ENCODE data around the gene SSUH2. TPM values are rescaled to one million over a fixed set of nuclear protein-coding genes. Genes with fewer than 3 reads are reported as not detected.
"Not testable (repeated sequence)": the region's sequence is repeated elsewhere in the genome, so short reads cannot be mapped to it uniquely, and the experiment has no call there.

Gene SSUH2
- total RNA-seq, 1 donor from 2014 or later = 0.57 TPM

DNA sequence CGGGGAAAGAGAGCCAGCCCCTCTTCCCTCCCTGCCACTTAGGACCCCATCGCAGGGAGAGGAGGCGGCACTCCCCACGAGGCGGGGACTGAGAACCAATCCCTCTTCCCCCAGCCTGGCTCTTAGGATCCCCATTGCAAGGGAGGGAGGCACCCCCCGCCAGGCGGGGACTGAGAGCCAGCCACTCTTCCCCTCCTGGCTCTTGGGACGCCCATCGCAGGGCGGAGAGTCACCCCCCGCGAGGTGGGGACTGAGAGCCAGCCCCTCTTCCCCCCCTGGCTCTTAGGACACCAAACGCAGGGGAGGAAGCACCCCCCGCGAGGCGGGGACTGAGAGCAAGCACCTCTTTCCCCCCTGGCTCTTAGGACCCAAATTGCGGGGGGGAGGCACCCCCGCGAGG, 34.2 kb upstream of the SSUH2 start:
- TF ChIP-seq, protein P1, sequence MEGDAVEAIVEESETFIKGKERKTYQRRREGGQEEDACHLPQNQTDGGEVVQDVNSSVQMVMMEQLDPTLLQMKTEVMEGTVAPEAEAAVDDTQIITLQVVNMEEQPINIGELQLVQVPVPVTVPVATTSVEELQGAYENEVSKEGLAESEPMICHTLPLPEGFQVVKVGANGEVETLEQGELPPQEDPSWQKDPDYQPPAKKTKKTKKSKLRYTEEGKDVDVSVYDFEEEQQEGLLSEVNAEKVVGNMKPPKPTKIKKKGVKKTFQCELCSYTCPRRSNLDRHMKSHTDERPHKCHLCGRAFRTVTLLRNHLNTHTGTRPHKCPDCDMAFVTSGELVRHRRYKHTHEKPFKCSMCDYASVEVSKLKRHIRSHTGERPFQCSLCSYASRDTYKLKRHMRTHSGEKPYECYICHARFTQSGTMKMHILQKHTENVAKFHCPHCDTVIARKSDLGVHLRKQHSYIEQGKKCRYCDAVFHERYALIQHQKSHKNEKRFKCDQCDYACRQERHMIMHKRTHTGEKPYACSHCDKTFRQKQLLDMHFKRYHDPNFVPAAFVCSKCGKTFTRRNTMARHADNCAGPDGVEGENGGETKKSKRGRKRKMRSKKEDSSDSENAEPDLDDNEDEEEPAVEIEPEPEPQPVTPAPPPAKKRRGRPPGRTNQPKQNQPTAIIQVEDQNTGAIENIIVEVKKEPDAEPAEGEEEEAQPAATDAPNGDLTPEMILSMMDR (IDR thresholded peaks at IDR 0.05; ENCODE audit: unreplicated experiment) = no peak
- H3K36me3 Mint-ChIP-seq (ENCODE audit: insufficient read depth) = no peaks in the 10 kb centered on the region
- no peak overlapping the region for H3K27ac Mint-ChIP-seq
- peaks cover 7% of the 10 kb centered on the region for H3K4me1 Mint-ChIP-seq (ENCODE audit: low read depth)
- no peaks in the 10 kb centered on the region for H3K9me3 Mint-ChIP-seq (ENCODE audit: low read depth)
- no peak for DNase-seq (ENCODE audit: low spot score, unreplicated experiment)
- H3K27me3 Mint-ChIP-seq = peaks cover 28% of the 10 kb centered on the region
- H3K4me3 Mint-ChIP-seq (ENCODE audit: low read depth) = no peak overlapping the region

DNA sequence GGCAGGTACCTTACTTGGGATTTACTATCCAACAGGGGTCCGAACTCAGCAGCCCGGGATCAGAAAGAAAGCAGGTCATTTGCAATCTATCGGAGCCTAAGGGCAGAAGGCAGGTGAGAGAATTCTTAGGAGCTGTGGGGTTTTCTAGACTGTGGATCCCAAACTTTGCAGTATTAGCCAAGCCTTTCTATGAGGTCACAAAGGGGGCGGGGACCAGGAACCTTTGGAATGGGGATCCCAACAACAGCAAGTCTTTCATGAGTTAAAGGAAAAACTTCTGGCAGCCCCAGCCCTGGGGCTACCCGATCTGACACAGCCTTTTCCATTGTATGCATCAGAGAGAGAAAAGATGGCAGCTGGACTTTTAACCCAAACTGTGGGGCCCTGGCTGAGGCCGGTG, 32.7 kb upstream of the SSUH2 start:
- H3K4me3 Mint-ChIP-seq (ENCODE audit: low read depth); H3K27ac Mint-ChIP-seq; H3K4me1 Mint-ChIP-seq (ENCODE audit: low read depth); H3K36me3 Mint-ChIP-seq (ENCODE audit: insufficient read depth); DNase-seq (ENCODE audit: low spot score, unreplicated experiment); H3K9me3 Mint-ChIP-seq (ENCODE audit: low read depth): not testable (repeated sequence)
- H3K27me3 Mint-ChIP-seq = peaks cover 23% of the 10 kb centered on the region

DNA sequence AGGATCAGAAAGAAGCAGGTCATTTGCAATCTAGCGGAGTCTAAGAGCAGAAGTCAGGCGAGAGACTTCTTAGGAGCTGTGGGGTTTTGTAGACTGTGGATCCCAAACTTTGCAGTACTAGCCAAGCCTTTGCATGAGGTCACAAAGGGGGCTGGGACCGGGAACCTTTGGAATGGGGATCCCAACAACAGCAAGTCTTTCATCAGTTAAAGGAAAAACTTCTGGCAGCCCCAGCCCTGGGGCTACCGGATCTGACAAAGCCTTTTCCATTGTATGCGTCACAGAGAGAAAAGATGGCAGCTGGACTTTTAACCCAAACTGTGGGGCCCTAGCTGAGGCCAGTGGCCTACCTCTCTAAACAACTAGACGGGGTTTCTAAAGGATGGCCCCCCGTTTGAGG, 31.0 kb upstream of the SSUH2 start:
- H3K36me3 Mint-ChIP-seq (ENCODE audit: insufficient read depth); DNase-seq (ENCODE audit: low spot score, unreplicated experiment); H3K27ac Mint-ChIP-seq; H3K4me1 Mint-ChIP-seq (ENCODE audit: low read depth); H3K9me3 Mint-ChIP-seq (ENCODE audit: low read depth); H3K4me3 Mint-ChIP-seq (ENCODE audit: low read depth): not testable (repeated sequence)
- H3K27me3 Mint-ChIP-seq = peaks cover 23% of the 10 kb centered on the region

DNA sequence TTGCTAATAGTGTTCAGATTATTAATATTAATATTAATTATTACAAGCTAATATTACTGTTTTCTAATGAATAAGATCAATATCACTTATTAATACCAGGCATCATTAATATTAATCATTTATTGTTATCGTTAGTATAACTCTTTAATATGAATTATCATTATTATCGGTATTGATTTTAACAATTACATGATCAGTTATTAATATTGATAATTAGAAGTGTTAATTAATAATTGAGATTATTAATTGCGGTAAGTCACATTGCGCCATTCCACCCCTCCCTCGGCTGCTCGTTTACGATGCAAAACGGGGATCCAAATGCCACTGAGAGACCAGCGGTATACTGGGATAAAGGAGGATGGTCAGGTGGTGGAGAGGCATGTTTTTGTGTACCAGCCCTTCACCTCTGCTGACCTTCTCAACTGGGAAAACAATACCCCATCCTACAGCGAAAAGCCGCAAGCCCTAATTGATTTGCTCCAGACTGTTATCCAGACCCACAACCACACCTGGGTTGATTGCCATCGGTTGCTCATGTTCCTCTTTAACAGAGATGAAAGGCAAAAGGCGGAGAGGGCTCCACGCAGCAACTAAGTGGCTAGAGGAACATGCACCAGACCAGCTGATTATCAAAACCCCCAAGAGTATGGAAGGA, 28.6 kb upstream of the SSUH2 start:
- TF ChIP-seq, protein P1 (IDR thresholded peaks at IDR 0.05; ENCODE audit: unreplicated experiment) = no peak
- Mint-ChIP-seq H3K9me3 (ENCODE audit: low read depth) (no peaks in the 10 kb centered on the region), H3K4me3 (ENCODE audit: low read depth) (no peak overlapping the region), H3K36me3 (ENCODE audit: insufficient read depth) (no peaks in the 10 kb centered on the region), H3K27ac (no peak overlapping the region), H3K4me1 (ENCODE audit: low read depth) (peaks cover 6% of the 10 kb centered on the region), H3K27me3 (peaks cover 22% of the 10 kb centered on the region)
- no peak for DNase-seq (ENCODE audit: low spot score, unreplicated experiment)

DNA sequence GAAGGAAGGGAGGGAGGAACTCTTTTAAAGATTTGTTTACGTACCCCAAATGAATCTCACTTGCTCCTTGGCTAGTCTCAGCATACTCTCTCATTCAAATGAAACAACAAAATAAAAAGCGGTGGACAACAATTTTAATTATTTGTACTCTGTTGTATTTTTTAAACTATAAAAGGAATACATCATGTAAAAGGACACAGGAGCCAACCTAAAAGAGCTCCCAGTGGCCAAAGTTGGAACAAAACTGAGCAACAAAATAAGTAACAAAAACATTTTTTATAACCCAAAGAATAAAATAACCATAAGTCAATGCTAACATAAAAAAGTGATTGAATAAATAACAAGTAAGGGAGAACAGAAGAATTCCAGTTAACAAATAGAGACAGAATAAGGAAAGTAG, 24.4 kb upstream of the SSUH2 start:
- no peak for DNase-seq (ENCODE audit: low spot score, unreplicated experiment)
- Mint-ChIP-seq H3K27ac (no peak overlapping the region), H3K9me3 (ENCODE audit: low read depth) (no peaks in the 10 kb centered on the region), H3K36me3 (ENCODE audit: insufficient read depth) (no peaks in the 10 kb centered on the region), H3K4me1 (ENCODE audit: low read depth) (peaks cover 12% of the 10 kb centered on the region), H3K27me3 (peaks cover 34% of the 10 kb centered on the region), H3K4me3 (ENCODE audit: low read depth) (no peak overlapping the region)
- TF ChIP-seq, protein P1 (IDR thresholded peaks at IDR 0.05; ENCODE audit: unreplicated experiment) = no peak

DNA sequence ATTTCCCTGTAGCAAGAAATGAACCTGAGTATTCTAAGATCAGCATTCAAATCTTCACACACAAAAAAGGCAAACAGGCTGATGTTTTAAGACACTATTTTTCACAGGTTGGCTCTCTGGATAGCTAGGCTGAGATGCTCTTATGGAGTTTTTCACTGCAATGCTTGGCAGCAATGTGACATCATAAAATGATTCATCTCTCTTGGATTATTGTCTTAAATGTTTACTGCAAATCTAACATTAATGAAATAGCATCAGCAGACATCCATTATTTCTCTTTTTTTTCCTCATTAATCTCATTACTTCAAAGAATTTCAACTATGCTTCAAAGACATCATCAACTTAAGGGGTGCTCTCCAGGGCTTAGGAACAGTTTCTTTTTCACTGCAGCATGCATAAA, 23.6 kb upstream of the SSUH2 start:
- peaks cover 14% of the 10 kb centered on the region for H3K4me1 Mint-ChIP-seq (ENCODE audit: low read depth)
- TF ChIP-seq, protein P1 (IDR thresholded peaks at IDR 0.05; ENCODE audit: unreplicated experiment) = no peak
- no peak for DNase-seq (ENCODE audit: low spot score, unreplicated experiment)

More for the DNA sequence above, 23.6 kb upstream of the SSUH2 start:
- H3K27me3 Mint-ChIP-seq = peaks cover 35% of the 10 kb centered on the region
- no peak overlapping the region for H3K27ac Mint-ChIP-seq
- H3K4me3 Mint-ChIP-seq (ENCODE audit: low read depth) = no peak overlapping the region
- H3K36me3 Mint-ChIP-seq (ENCODE audit: insufficient read depth) = no peaks in the 10 kb centered on the region
- H3K9me3 Mint-ChIP-seq (ENCODE audit: low read depth) = no peaks in the 10 kb centered on the region

Data from progenitor cell of endocrine pancreas (in vitro differentiated cells).